GM19351 (cell line): ENCODE results near the gene VWC2.

Source experiments
- ATAC-seq: cut with Tn5 transposase; IDR thresholded peaks from one replicate; pipeline ENCODE4 v1.9.1; 2021; ENCODE audit warnings: mild to moderate bottlenecking, moderate library complexity; ENCODE audit not compliant: unreplicated experiment

Gene VWC2

GRCh38 chr7:49773218-49773935 lies at the start of gene VWC2:
VWC2 (plus strand) TSS chr7:49773638; CDS start chr7:49775436, 1,798 bp downstream.
- no peak for ATAC-seq

DNA sequence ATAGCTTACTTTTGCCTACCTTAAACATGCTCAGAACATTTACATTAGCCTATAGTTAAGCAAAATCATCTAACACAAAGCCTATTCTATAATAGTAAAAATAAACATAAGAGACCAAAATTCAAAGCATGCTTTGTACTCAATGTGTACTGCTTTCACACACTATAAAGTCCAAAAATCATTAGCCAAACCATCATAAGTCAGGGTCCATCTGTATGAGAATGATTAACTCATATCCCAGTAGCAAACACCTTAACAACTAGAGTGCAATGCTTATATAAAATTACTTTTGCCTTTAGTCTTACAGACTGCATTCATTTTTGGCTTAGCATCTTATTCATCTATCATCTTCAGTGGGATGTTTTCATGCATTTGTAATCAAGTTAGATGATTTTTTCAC lies 49.4 kb upstream of the VWC2 start:
- no peak for ATAC-seq

GRCh38 chr7:49731836-49732235 lies 41.6 kb upstream of the VWC2 start:
- ATAC-seq, result no peak

GRCh38 chr7:49762666-49763065 lies 10.8 kb upstream of the VWC2 start:
- ATAC-seq, result no peak

DNA sequence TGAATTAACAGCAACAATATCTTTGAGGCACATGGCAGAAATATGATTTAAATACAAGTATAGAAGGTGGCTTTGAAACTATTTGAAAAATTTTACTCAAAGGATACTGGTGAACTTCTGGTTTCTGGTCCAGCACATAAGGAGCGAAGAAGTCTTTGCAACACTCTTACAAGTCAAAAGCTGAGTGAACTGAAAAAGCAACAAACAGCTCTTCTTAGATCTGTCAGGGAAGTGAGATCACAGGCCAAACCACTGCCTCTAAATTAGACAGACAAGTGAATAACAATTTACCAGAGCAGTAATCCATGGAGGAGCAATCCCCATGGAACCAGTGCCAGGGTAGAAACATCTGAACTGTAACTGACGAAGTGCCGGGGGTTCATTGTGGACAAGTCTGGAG lies 9.6 kb upstream of the VWC2 start:
- ATAC-seq, result peak; percentile 28

DNA sequence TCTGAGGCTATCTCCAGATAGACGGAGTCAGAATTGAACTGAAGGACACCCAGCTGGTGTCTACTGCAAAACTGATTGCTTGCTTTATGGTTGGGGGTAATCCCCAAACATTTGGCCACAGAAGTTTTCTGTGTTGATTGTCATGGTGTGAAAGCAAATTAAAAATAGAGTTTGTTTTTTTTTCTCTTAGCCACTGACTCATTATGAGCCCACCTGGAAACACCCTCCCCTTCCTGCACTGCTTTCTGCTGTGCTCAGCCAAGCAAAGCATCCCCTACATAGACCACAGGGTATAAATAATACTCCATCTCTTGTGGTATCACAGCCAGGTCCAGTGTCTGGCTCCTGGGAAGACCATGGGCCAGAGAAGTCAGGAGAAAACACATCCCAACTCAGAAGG lies 6.5 kb upstream of the VWC2 start:
- ATAC-seq, result peak; percentile 71

- peak; percentile 24 for ATAC-seq
Observed at GRCh38 chr7:49767719-49768118, 5.7 kb upstream of the VWC2 start.

DNA sequence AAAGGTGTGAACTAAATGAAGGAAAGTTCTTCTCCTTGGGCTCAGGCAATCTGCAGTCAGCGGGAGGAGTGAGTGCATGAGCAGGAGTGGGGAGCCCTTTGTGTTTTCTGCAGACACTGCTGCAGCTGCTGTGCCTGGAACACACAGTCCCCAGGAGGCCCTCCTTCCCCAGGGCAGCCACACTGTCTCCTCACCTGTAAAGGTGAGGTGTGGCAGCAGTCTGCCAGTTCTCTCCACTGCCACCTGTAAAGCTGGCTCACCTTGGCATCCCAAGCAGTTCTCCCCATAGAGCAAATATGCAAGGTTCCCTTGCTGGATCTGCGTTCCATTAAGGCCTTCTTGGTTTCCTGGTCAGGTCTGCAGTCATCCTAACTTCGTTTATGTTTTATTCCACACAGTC lies 5.2 kb upstream of the VWC2 start:
- ATAC-seq, result no peak

- ATAC-seq, result no peak
Observed at GRCh38 chr7:49768835-49769234, 4.6 kb upstream of the VWC2 start.

GRCh38 chr7:49769285-49769857 lies 4.1 kb upstream of the VWC2 start:
- no peak for ATAC-seq

GRCh38 chr7:49770838-49771237 lies 2.6 kb upstream of the VWC2 start:
- ATAC-seq, result no peak

- peak; percentile 41 for ATAC-seq
Observed at GRCh38 chr7:49771427-49772176, 1.8 kb upstream of the VWC2 start.

DNA sequence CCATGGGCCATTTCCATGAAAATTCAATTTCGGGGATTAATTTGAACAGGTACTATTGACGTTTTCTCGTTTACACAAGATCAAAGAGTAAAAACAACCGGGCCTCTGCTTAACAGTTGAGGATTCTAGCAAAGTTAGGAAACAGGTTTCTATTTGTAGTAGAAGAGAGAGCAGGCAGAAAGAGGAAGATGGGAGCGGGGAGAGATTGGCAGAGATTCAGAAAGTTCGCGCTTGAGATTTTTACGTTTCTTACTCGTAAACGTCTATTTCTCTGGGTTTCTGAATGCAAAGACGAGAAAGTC lies 571 bp upstream of the VWC2 start:
- ATAC-seq, result no peak

DNA sequence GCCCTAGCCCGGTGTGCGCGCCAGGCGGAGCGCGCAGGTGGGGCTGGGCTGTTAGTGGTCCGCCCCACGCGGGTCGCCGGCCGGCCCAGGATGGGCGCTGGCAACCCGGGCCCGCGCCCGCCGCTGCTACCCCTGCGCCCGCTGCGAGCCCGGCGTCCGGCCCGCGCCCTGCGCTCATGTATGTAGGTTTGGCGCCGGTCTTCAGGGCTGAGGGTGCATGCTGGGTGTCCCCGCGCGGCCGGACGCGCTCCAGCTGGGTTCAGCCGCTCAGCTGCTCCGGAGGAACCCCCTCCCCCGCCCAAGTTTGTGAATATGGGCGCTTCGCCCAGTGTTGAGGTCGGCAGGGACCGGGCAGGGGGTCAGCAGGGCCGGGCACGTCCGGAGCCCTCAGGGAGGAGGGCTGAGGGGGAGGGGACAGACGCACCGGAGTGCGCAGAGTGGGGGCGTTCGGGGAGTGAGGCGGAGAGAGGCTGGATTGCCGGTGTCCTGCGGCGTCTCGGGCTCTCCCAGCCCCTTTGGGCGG lies 559 bp downstream of the VWC2 start:
- no peak for ATAC-seq

- ATAC-seq, result no peak
Observed at GRCh38 chr7:49774459-49775064, 1.1 kb downstream of the VWC2 start.

GRCh38 chr7:49775065-49775948 lies 1.9 kb downstream of the VWC2 start:
- peak; percentile 17 for ATAC-seq

DNA sequence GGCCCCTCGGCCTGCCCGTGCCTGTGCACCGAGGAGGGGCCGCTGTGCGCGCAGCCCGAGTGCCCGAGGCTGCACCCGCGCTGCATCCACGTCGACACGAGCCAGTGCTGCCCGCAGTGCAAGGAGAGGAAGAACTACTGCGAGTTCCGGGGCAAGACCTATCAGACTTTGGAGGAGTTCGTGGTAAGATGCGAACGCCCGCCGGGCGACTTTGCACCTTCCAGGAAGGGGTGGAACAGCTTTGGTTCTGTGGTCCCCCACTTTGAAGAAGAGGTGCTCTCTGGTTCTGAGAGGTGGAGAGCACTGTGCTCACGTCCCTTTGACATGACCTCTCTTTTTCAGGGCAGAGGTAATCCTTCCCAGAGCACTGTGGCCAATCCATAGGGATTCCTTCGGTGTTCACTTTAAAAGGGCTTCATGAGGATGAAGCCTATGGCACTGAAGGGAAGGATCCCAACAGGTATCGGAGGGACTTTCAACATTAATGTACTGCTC lies 2.6 kb downstream of the VWC2 start:
- ATAC-seq, result peak; percentile 2

DNA sequence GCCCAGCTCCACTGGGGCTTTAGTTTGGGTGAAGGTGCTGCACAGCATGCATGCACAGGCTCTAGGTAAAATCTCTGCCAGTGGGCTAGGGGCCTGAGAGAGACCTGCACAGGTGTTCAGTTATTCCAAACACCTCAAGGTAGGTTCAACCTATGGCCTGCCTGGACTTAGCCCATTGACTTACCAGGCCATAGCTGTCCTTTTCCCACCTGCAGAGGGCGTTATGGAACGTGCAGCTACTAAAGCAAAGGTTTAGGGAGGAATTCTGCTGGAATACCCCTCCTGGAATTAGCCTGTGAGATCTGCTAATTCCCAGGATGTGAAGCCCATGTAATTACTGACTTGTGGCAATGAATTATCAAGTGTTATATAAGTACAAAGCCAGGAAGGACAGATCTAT lies 3.6 kb downstream of the VWC2 start:
- no peak for ATAC-seq

GRCh38 chr7:49778731-49779270 lies 5.4 kb downstream of the VWC2 start:
- peak; percentile 46 for ATAC-seq

- peak; percentile 53 for ATAC-seq
Observed at GRCh38 chr7:49780953-49781352, 7.5 kb downstream of the VWC2 start.
